ENCODE results near the gene BRPF3.

- TF ChIP-seq CTCF (IDR thresholded peaks at IDR 0.05 in 2 of 3, conservative IDR thresholded peaks at IDR 0.05 in 1 of 3; ENCODE audit: control insufficient read depth in 2 of 3, extremely low read depth in 1 of 3, insufficient read depth in 1 of 3, low read depth in 3 of 3, low read length in 3 of 3) (no peak), PBX3 (IDR thresholded peaks at IDR 0.05; ENCODE audit: insufficient replicate concordance, low read depth, low read length) (no peak), TCF12 (IDR thresholded peaks at IDR 0.05; ENCODE audit: low read depth, low read length) (no peak), TBL1XR1 (IDR thresholded peaks at IDR 0.05; ENCODE audit: low read depth, low read length) (no peak), TAF1 (IDR thresholded peaks at IDR 0.05; ENCODE audit: borderline replicate concordance, low read depth, low read length) (no peak), REST (IDR thresholded peaks at IDR 0.05; ENCODE audit: low read depth, low read length) (no peak), TARDBP (IDR thresholded peaks at IDR 0.05; ENCODE audit: borderline replicate concordance) (no peak)
- TF ChIP-seq, protein P1, sequence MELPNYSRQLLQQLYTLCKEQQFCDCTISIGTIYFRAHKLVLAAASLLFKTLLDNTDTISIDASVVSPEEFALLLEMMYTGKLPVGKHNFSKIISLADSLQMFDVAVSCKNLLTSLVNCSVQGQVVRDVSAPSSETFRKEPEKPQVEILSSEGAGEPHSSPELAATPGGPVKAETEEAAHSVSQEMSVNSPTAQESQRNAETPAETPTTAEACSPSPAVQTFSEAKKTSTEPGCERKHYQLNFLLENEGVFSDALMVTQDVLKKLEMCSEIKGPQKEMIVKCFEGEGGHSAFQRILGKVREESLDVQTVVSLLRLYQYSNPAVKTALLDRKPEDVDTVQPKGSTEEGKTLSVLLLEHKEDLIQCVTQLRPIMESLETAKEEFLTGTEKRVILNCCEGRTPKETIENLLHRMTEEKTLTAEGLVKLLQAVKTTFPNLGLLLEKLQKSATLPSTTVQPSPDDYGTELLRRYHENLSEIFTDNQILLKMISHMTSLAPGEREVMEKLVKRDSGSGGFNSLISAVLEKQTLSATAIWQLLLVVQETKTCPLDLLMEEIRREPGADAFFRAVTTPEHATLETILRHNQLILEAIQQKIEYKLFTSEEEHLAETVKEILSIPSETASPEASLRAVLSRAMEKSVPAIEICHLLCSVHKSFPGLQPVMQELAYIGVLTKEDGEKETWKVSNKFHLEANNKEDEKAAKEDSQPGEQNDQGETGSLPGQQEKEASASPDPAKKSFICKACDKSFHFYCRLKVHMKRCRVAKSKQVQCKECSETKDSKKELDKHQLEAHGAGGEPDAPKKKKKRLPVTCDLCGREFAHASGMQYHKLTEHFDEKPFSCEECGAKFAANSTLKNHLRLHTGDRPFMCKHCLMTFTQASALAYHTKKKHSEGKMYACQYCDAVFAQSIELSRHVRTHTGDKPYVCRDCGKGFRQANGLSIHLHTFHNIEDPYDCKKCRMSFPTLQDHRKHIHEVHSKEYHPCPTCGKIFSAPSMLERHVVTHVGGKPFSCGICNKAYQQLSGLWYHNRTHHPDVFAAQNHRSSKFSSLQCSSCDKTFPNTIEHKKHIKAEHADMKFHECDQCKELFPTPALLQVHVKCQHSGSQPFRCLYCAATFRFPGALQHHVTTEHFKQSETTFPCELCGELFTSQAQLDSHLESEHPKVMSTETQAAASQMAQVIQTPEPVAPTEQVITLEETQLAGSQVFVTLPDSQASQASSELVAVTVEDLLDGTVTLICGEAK (IDR thresholded peaks at IDR 0.05; ENCODE audit: borderline replicate concordance): no peak
Observed at GRCh38 chr6:36223706-36224105, 27.2 kb downstream of the BRPF3 start.

Measured in GM12878 (cell line).